B cell (primary cell): ENCODE data around the gene RBMS3.

ENCODE experiments used
- CTCF ChIP-seq: fragments of 200-600 bp; IDR thresholded peaks from one replicate; pipeline ENCODE4 v1.8.0; 2022; ENCODE audit warnings: antibody characterized with exemption, mild to moderate bottlenecking
- EZH2 ChIP-seq: IDR thresholded peaks from 2 replicates; pipeline ENCODE4 v1.6.1; 2012; ENCODE audit warnings: borderline replicate concordance, low read depth, mild to moderate bottlenecking, moderate library complexity, low read length; ENCODE audit not compliant: insufficient read depth, poor library complexity, severe bottlenecking

GRCh38 chr3:29384640-29385039 lies 103.8 kb downstream of the RBMS3 start:
- TF ChIP-seq CTCF (no peak), EZH2 (no peak)
